ENCODE results near the gene CFAP74. TPM values are rescaled to one million over a fixed set of nuclear protein-coding genes. Genes with fewer than 3 reads are reported as not detected.

The CFAP74 gene
- total and polyA plus RNA-seq, 2 of the 13 experiments (the other 11 are each of a cell fraction or from before 2014, with no cell fraction given) = 0.27 to 0.62 TPM

DNA sequence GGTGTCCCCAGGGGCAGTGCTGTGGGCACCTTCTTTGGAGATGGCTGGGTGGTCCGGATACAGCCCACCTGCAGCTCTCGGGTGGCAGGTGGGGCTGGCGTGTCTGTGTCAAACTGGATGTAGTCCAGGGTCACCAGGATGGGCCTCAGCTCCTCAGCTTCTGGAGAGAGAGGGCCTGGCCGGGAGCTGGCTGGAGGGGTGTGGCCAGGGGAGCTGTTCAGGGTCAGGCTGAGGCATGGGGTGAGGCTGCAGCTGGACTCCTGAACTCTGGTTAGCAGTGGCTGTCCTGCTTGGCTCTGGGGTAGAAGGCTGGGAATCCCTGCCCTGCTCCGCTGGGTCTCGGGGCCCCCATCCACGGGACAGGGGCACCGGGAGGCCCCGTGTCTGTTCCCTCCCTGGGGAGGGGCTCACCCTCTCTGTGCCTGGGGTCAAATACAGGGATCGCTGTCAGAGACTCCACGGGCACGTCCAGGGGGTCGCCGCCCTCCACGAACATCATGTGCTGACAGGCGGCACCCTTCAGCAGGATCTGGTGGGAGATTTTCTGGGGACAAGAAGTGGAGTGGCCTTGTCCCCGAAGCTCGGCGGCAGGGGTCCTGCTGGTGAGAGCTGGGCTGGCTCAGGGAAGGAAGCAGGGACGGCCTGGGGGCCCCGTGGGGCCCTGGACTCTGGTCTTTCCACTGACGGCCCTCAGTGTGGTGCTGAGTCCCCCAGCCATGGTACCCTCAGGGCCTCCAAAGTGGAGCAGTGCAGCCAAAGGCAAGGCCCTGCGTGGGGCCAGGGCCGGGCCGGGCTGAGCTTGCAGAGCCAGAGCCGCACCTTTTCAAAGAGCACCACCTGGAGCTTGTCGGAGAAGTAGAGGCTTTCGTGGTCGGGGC lies 80.4 kb downstream of the CFAP74 start (continued):
- TF ChIP-seq, protein P1, sequence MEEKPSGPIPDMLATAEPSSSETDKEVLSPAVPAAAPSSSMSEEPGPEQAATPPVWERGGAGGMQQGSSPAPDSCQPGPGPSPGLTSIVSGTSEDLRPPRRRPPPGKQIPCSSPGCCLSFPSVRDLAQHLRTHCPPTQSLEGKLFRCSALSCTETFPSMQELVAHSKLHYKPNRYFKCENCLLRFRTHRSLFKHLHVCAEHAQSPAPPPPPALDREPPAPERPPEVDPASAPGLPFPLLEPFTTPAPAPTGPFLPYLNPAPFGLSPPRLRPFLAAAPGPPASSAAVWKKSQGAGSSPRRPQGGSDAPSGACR (CRISPR knock-in tag; IDR thresholded peaks at IDR 0.05) = peak; percentile 35; the same call in 1 of the 2 replicates
- TF ChIP-seq PHF8 (CRISPR knock-in tag; IDR thresholded peaks at IDR 0.05) = peak; percentile 58
- TF ChIP-seq, protein P2, sequence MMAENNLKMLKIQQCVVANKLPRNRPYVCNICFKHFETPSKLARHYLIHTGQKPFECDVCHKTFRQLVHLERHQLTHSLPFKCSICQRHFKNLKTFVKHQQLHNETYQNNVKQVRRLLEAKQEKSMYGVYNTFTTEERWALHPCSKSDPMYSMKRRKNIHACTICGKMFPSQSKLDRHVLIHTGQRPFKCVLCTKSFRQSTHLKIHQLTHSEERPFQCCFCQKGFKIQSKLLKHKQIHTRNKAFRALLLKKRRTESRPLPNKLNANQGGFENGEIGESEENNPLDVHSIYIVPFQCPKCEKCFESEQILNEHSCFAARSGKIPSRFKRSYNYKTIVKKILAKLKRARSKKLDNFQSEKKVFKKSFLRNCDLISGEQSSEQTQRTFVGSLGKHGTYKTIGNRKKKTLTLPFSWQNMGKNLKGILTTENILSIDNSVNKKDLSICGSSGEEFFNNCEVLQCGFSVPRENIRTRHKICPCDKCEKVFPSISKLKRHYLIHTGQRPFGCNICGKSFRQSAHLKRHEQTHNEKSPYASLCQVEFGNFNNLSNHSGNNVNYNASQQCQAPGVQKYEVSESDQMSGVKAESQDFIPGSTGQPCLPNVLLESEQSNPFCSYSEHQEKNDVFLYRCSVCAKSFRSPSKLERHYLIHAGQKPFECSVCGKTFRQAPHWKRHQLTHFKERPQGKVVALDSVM (CRISPR knock-in tag; IDR thresholded peaks at IDR 0.05) = no peak
- no peak for TF ChIP-seq NCOA1 (CRISPR knock-in tag; IDR thresholded peaks at IDR 0.05)
- TF ChIP-seq NFE2L2 (IDR thresholded peaks at IDR 0.05; ENCODE audit: low read length) = no peak
- no peak for TF ChIP-seq MIXL1 (CRISPR knock-in tag; IDR thresholded peaks at IDR 0.05)
- no peak for TF ChIP-seq ZNF784 (CRISPR knock-in tag; IDR thresholded peaks at IDR 0.05; ENCODE audit: borderline replicate concordance)
- peak; percentile 77 for TF ChIP-seq ZFX (CRISPR knock-in tag; IDR thresholded peaks at IDR 0.05; ENCODE audit: low read depth)
- no peak for TF ChIP-seq ZNF326 (CRISPR knock-in tag; IDR thresholded peaks at IDR 0.05; ENCODE audit: borderline replicate concordance)
- peak; percentile 70; the same call in 1 of the 3 replicates for TF ChIP-seq MXI1 (IDR thresholded peaks at IDR 0.05; ENCODE audit: borderline replicate concordance, low read depth, low read length)
- TF ChIP-seq ZBTB1 (CRISPR knock-in tag; IDR thresholded peaks at IDR 0.05; ENCODE audit: borderline replicate concordance) = no peak
- TF ChIP-seq, protein P3, sequence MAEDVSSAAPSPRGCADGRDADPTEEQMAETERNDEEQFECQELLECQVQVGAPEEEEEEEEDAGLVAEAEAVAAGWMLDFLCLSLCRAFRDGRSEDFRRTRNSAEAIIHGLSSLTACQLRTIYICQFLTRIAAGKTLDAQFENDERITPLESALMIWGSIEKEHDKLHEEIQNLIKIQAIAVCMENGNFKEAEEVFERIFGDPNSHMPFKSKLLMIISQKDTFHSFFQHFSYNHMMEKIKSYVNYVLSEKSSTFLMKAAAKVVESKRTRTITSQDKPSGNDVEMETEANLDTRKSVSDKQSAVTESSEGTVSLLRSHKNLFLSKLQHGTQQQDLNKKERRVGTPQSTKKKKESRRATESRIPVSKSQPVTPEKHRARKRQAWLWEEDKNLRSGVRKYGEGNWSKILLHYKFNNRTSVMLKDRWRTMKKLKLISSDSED (CRISPR knock-in tag; IDR thresholded peaks at IDR 0.05) = 0 out of 2 replicates have a peak, but pooled peaks have one; percentile 58
- TF ChIP-seq NR1H2 (CRISPR knock-in tag; IDR thresholded peaks at IDR 0.05; ENCODE audit: borderline replicate concordance, low read depth) = no peak
- TF ChIP-seq, protein P4, sequence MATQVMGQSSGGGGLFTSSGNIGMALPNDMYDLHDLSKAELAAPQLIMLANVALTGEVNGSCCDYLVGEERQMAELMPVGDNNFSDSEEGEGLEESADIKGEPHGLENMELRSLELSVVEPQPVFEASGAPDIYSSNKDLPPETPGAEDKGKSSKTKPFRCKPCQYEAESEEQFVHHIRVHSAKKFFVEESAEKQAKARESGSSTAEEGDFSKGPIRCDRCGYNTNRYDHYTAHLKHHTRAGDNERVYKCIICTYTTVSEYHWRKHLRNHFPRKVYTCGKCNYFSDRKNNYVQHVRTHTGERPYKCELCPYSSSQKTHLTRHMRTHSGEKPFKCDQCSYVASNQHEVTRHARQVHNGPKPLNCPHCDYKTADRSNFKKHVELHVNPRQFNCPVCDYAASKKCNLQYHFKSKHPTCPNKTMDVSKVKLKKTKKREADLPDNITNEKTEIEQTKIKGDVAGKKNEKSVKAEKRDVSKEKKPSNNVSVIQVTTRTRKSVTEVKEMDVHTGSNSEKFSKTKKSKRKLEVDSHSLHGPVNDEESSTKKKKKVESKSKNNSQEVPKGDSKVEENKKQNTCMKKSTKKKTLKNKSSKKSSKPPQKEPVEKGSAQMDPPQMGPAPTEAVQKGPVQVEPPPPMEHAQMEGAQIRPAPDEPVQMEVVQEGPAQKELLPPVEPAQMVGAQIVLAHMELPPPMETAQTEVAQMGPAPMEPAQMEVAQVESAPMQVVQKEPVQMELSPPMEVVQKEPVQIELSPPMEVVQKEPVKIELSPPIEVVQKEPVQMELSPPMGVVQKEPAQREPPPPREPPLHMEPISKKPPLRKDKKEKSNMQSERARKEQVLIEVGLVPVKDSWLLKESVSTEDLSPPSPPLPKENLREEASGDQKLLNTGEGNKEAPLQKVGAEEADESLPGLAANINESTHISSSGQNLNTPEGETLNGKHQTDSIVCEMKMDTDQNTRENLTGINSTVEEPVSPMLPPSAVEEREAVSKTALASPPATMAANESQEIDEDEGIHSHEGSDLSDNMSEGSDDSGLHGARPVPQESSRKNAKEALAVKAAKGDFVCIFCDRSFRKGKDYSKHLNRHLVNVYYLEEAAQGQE (IDR thresholded peaks at IDR 0.05; ENCODE audit: borderline replicate concordance in 1 of 2, low read depth in 1 of 2, low read length in 2 of 2) = no peak
- TF ChIP-seq THRA (CRISPR knock-in tag; IDR thresholded peaks at IDR 0.05; ENCODE audit: borderline replicate concordance) = peak; percentile 64; the same call in 1 of the 2 replicates
- TF ChIP-seq TAF15 (IDR thresholded peaks at IDR 0.05; ENCODE audit: low read depth, low read length, poor library complexity, severe bottlenecking) = no peak
- TF ChIP-seq ZBTB8A (CRISPR knock-in tag; IDR thresholded peaks at IDR 0.05; ENCODE audit: borderline replicate concordance, low read depth) = 0 out of 2 replicates have a peak, but pooled peaks have one; percentile 29
- no peak for TF ChIP-seq TBX3 (IDR thresholded peaks at IDR 0.05; ENCODE audit: borderline replicate concordance)

Data from HepG2 (cell line).